SKM-1 (cell line): ENCODE measurements around the gene TSPEAR.

Experiments
- DNase-seq: peaks from one replicate; lab custom pipeline; 2025; ENCODE audit not compliant: unreplicated experiment; lab: John Stamatoyannopoulos, UW

The TSPEAR gene

DNA sequence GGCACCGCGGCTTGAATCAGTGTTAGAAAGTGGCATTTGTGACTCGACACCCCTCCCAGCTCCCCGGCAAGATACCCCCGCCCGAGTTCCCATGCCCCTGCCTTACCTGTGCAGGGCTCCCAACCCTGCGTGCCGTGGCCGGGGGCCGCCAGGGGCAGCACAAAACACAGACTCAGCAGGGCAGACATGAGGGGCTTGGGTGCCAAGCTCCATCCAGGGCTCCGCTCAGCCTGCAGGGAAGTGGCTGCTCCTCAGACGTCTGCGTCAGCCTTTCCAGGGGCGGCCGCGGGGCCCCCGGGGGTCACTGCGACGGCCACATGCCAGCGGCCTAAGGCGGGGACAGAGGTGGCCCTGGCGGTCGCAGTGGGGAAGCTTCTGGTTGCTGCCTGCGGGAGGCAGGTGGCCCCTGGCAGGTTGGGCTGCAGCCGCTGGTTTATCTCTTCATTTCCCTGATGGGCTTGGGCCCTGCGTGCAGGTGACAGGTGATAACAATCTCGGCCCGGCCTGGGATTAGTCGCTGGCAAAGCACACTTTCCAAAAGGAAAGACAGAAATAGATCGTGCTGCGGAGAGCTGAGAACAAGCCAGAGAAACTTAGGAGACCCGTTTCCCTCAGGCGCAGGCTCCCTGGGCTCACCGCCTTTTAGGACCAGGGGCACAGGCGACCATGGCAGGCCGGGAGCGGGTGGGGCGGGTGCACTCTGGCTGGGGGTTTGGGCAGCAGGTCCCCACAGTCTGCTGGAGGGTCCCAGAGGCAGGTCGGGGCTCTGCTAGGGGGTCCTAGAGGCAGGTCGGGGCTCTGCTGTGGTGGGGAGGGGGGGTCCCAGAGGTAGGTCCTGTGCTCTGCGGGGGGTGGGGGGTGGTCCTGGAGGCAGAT, at the start of gene TSPEAR:
TSS of gene TSPEAR (minus strand) at position 246 of the 876 bp plus-strand sequence. CDS start at position 188, 58 bp downstream.
- DNase-seq: no peak

GRCh38 chr21:44760376-44760775, 49.0 kb upstream of the TSPEAR start:
- no peak for DNase-seq

GRCh38 chr21:44759628-44760285, 48.4 kb upstream of the TSPEAR start:
- DNase-seq: no peak

DNA sequence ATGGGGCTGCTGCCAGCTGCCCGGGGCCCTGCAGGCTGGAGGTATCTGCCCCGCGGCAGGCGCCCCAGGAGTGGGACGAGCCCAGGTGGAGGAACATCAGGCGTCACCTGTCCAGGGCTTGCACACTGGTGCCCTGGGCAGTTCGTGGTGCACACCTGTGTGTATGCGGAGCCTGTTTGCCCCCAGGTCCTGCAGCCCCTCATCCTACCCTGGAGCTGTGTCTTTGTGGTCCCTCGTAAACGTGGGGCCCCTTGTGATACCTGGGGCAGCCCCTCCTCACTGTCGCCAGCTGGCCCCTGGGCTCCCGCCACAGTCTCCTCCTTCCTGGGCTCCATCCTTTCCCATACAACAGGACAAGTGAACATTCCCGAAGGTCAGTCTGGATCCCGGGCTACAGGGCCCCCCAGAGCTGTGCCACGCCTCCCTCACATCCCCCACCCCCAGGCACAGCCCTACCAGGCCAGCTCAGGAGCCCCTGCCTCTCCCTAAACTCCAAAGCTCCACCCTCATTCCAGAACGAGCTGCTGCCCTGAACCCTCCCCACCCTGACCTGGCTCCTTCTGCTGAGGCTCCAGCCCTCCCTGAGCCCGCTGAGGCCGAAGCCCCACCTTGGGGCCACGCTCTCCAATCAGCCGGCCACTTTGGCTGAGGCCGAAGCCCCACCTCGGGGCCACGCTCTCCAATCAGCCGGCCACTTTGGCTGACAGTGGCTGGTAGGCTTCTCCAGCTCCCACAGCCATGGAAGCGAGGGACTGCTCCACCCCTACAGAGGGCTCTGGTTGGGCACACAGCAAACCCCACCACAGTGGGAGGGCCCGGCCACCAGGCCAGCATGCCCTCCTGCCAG, 47.6 kb upstream of the TSPEAR start:
- DNase-seq: no peak

DNA sequence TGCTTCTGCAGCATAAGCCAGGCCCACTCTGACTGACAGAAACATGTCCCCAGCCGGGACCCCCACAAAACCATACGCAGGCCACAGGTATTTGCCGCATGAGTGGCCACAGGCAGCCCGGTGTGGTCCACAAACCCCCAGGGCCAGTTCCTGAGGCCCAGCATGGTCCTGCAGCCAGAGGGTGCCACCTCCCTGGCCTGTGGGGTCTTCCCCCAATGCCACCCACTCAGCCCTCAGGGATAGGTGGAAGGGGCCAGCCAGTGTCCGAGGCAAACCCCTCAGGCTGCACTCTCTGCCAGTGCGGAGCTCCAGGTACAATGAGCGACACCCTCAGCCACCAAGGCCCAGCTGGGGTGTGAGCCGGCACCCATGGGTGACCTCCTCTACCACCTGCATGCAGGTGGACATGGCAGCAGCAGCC, 46.8 kb upstream of the TSPEAR start:
- DNase-seq: no peak

DNA sequence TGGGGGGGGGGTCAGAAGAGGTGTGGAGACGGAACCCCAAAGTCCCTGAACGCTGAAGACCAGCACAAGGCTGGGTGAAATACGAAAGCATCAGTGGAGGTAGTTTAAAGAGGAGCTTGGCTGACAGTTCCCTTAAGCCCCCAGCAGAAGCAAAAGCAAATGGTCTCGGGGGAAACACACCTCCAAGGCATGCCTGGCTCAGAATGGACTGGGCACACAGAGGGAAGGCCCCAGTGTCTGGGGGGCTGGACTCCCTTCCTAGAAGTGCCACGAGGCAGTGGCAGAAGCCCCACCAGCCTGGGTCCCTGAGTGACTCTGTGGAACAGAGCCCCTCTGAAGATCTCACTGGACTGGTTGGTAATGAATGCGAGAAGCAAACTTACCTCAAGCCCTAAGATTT, 46.4 kb upstream of the TSPEAR start:
- no peak for DNase-seq

DNA sequence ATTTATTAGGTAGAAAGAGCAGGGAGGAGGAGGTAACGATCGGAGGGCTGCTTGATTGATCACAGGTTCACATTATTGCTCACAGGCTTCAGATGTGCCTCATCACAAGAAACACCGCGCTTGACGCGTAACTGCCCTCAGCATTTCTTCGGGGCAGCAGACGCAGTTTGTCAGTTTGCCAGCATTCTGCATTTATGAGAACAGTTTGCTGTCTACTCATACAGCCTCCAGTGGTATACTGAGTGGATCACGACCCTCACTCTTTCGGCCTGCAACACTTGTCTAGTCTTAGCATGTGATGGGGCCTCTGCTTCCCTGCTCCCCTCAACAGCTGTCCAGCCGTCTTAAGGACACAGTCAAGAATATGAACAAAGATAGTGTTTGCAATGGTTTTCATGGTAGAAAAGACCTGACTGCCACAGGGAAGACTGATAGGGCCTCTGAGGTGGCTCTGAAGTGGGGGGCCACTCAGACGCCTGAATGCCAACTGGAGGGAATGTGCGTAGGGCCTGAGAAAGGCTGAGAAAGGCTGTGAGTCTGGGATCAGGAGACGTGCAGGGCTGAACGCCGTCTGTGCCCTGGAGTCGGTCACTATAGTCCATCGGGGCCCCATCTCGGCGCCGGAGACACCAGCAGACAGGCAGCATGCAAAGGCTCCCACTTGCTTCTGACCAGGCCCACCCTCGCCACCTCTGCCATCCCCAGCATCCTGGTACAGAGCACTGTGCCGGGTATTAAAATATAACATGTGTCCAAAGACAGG, 45.2 kb upstream of the TSPEAR start:
- DNase-seq: no peak

DNA sequence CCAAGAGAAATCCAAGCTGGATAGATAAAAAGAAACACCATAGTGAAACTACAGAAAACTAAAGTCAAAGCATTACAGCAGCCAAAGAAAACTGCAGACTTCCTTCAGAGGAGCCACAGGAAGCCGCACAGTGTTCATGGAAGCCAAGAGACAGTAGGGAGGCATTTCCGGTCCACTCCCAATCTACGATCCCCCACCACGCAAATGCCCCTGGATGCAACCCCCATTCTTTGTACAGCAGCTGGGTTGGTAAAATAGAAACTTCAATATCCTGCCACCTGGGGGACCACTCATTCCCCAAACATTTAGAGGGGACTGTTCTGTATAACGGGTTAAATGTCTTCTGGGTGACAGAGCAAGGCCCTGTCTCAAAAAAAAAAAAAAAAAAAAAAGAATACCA, 43.9 kb upstream of the TSPEAR start:
- no peak for DNase-seq

- no peak for DNase-seq
Observed at GRCh38 chr21:44753357-44753756, 42.0 kb upstream of the TSPEAR start.

DNA sequence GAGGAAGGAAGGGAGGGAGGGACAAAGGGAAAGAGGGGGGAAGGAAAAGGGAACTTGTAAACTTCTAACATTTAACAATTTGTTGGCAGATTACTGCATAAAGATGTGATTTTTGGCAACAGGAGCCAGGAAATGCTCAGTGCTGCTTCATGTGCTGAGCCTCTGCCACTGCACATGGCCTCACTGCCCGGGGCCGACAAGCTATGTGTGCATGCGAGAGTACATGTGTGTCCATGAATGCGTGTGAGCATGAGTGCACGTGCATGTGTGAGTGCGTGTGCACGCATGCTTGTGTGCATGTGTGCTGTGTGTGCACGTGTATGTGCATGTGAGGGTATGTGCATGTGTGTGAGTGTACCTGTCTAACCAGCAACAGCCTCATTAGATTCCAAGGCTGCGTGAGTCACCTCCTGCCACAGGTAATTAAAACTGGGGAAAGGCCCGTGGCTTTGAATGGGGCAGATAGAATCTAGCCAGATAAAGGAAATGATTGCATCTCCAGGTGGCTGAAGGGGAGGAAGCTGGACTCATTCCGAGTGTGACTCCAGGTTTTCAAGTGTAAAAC, 41.4 kb upstream of the TSPEAR start:
- no peak for DNase-seq

GRCh38 chr21:44751799-44752636, 40.6 kb upstream of the TSPEAR start:
- DNase-seq: no peak

DNA sequence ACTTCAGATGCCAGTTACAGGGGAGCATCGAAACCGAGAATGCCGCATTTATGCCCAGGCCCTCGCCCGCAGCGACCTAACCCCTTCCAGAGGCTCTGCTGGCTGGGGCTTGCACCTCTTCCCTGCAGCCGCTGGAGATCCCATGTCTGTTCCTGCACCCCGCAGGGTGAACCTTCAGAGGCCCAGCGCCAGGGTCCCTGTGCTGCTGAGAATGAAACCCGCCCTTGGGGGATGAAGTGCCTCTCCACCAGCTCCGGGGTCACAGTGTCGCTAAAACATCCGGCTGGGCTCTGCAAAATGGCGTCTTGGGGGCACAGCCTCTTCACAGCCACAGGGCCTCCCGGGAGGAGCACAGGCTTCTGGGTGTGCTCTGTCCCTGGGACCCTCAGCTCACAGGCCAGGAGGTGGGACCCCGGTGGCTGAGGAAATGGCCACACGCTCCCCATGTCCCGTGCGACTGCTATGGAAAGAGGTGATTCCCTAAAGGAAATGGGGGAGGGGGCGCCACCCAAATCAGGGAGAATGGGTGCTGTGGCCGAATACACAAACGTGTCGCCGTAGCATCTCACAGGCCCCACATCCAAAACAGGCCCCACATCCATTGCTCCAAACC, 39.9 kb upstream of the TSPEAR start:
- no peak for DNase-seq

- no peak for DNase-seq
Observed at GRCh38 chr21:44750675-44751025, 39.3 kb upstream of the TSPEAR start.

GRCh38 chr21:44749759-44750674, 38.6 kb upstream of the TSPEAR start:
- no peak for DNase-seq

- no peak for DNase-seq
Observed at GRCh38 chr21:44749116-44749758, 37.9 kb upstream of the TSPEAR start.

DNA sequence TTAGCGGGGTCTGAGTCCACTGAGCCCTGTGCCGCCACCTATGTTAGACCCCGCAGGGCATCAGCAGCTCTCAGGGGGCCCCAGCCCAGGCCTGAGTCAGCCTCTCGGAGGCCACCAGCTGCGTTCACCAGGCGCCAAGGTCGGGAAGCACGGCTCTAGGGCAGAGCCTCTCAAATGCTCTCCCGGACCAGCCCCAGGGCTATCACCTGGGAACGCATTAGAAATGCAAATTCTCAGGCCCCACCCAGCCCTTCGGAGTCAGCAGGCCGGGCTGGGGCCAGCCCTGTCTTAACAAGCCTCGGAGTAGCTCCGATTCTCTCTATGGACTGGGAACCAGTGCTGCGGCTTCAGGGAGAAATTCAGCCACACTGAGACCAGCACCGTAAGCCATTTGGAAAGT, 37.2 kb upstream of the TSPEAR start:
- no peak for DNase-seq

GRCh38 chr21:44742418-44743153, 31.2 kb upstream of the TSPEAR start:
- DNase-seq: peak; percentile 3
